ENCODE results near the gene C11orf65.

DNA sequence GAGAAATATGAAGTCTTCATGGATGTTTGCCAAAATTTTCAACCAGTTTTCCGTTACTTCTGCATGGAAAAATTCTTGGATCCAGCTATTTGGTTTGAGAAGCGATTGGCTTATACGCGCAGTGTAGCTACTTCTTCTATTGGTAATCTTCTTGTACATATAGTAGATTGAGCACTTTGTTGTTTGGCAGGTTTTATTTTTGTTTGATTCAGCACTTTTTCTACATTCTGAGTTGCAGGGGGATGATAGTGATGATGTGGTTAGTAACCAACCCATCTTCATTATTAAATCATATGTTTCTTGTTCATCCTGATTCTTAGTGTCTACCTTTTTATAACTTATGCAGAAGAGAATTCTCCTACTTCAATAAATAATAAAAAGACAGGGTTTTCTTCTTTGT, 121.6 kb downstream of the C11orf65 start:
- no peak for TF ChIP-seq EZH2 (IDR thresholded peaks at IDR 0.05)
- TF ChIP-seq FOXP2 (optimal IDR thresholded peaks at IDR 0.05; ENCODE audit: control extremely low read depth, extremely low read length, insufficient read depth), result no peak

Measured in SK-N-MC (cell line).